Measurements from ENCODE around the gene PTPN11. TPM values are rescaled to one million over a fixed set of nuclear protein-coding genes. Genes with fewer than 3 reads are reported as not detected.
"Not testable (repeated sequence)": the region's sequence is repeated elsewhere in the genome, so short reads cannot be mapped to it uniquely, and the experiment has no call there.

PTPN11 gene
- total and polyA plus RNA-seq, 7 donors, result 43.8 to 192 (median 172) TPM

DNA sequence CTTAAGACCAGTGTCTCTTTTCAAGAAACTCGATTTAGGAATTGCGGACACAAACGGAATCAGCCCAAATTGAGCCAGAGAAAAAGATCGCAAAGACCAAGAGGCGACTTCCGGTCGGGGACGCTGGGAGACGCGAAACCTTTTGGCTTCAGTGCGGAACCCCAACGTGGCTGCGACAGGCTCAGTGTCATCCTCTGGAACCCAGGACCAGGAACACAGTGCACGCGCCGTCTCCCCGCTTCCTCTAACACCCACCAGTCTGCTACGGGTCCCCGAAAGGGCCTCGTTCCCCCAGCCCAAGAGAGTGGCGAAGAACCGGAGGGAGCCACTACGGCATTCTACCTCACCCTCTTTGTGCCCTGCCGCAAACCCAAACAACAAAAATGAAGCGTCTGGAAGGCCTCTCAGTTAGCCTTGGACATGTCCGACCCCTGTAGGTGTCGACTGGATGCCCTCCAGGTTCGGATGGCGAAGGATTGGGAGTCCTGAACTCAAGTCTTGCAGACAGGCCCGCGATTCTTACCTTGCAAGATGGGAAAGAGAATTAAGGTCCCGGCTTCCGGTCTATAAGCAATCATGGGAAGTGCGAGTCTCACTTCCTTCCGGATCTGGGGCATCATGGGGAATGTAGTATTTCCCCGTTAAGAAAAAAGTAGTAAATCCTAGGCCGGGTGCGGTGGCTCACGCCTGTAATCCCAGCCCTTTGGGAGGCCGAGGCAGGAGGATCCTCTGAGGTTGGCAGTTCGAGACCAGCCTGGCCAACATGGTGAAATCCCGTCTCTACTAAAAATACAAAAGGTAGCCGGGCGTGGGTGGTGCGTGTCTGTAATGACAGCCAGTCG is 9.5 kb upstream of the PTPN11 start, which contains the start of gene RPL6:
Gene RPL6, minus strand, starts transcription at position 542 of the 842 bp plus-strand sequence. CDS start 949 bp downstream, outside the sequence.
- WGBS, 3 donors, result 9 to 11% (median 10%) methylated on average over 46 of the region's 46 CpGs
- peak within 1 kb of the TSS; percentile 79 for H3K4me3 ChIP-seq
- no peaks in the 10 kb centered on the region for H3K9me3 ChIP-seq
- ATAC-seq (peak; percentile 93 to 96 (median 94)), DNase-seq (peak; percentile 67 to 79)
- intact Hi-C loops (cut with DNase I), result no loop called here
- H3K27ac ChIP-seq, result peak within 1 kb of the TSS; percentile 90
- no peaks in the 10 kb centered on the region for H3K27me3 ChIP-seq (ENCODE audit: insufficient read depth in 3 of 3, low read length in 2 of 3)
- TF ChIP-seq, protein P1, sequence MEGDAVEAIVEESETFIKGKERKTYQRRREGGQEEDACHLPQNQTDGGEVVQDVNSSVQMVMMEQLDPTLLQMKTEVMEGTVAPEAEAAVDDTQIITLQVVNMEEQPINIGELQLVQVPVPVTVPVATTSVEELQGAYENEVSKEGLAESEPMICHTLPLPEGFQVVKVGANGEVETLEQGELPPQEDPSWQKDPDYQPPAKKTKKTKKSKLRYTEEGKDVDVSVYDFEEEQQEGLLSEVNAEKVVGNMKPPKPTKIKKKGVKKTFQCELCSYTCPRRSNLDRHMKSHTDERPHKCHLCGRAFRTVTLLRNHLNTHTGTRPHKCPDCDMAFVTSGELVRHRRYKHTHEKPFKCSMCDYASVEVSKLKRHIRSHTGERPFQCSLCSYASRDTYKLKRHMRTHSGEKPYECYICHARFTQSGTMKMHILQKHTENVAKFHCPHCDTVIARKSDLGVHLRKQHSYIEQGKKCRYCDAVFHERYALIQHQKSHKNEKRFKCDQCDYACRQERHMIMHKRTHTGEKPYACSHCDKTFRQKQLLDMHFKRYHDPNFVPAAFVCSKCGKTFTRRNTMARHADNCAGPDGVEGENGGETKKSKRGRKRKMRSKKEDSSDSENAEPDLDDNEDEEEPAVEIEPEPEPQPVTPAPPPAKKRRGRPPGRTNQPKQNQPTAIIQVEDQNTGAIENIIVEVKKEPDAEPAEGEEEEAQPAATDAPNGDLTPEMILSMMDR (IDR thresholded peaks at IDR 0.05), result no peak
- peaks cover 13% of the 10 kb centered on the region for H3K4me1 ChIP-seq
- peaks cover 15 to 43% of the 10 kb centered on the region in 2 donors for H3K36me3 ChIP-seq (ENCODE audit: insufficient read depth in 1 of 2, low read depth in 1 of 2)

DNA sequence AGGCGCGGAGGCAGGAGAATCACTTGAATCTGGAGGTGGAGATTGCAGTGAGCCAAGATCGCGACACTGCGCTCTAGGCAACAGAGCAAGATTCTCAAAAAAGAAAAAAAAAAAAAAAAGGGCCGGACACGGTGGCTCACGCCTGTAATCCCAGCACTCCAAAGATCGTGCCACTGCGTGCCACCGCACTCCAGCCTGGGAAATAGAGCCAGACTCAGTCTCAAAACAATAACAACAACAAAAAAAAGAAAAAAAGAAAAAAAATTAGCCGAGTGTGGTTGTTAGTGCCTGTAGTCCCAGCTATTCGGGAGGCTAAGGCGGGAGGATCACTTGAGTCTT is 8.9 kb upstream of the PTPN11 start:
- intact Hi-C loops (cut with DNase I), result no loop called here
- Histone ChIP-seq H3K27ac (peak overlapping the region; percentile 90), H3K4me1 (peaks cover 13% of the 10 kb centered on the region), H3K4me3 (peak overlapping the region; percentile 79), H3K27me3 (ENCODE audit: insufficient read depth in 3 of 3, low read length in 2 of 3) (no peaks in the 10 kb centered on the region), H3K9me3 (no peaks in the 10 kb centered on the region), H3K36me3 (ENCODE audit: insufficient read depth in 1 of 2, low read depth in 1 of 2) (peaks cover 15 to 37% of the 10 kb centered on the region in 2 donors)
- ATAC-seq (no peak), DNase-seq (no peak)
- WGBS, 3 donors, result 93 to 95% (median 95%) methylated on average over 13 to 14 of the region's 14 CpGs
- TF ChIP-seq, protein P1 (IDR thresholded peaks at IDR 0.05), result no peak

DNA sequence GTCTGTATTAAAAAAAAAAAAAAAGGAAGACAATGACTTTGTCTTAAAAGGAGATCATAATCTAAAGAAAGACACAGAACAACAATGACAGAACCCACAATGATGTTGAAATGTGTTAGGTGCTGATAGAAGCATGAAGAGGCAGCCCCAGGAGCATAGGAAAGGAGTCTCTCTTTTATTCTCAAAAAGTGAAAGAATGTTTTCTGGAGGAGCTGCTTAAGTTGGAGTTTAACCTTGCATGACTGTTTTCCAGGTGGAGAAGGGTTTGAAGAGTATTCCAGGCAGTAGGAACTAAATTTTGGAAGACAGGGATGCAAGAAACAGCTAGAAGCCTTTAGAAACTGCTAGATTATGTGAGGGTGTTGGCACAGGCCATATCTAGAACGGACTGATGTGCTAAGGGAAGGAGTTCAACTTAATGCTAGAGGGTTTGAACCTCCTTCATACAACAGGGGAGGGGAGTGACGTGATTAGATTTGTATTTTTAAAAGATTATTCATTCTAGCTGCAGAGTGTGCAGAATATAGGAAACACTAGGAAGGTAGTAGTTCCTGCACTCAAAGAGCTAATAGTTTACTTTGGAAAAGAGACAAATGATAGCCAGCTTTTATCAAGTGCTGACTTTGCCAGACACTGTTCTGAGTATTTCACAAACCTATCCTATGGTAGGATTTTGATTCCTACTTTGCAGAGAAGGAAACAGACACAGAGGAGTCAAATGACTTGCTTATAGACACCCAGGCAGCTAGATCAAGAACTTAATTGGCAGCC is 4.7 kb upstream of the PTPN11 start:
- DNase-seq (no peak), ATAC-seq (no peak)
- Histone ChIP-seq H3K36me3 (ENCODE audit: insufficient read depth in 1 of 2, low read depth in 1 of 2) (no peaks in the 10 kb centered on the region), H3K27ac (no peak overlapping the region), H3K9me3 (no peaks in the 10 kb centered on the region), H3K27me3 (ENCODE audit: insufficient read depth in 3 of 3, low read length in 2 of 3) (no peaks in the 10 kb centered on the region), H3K4me1 (peaks cover 7% of the 10 kb centered on the region), H3K4me3 (no peak overlapping the region)
- WGBS, 3 donors, result 46 to 58% (median 58%) methylated on average over 2 of the region's 2 CpGs
- TF ChIP-seq, protein P1 (IDR thresholded peaks at IDR 0.05), result no peak
- intact Hi-C loops (cut with DNase I), result no loop called here

DNA sequence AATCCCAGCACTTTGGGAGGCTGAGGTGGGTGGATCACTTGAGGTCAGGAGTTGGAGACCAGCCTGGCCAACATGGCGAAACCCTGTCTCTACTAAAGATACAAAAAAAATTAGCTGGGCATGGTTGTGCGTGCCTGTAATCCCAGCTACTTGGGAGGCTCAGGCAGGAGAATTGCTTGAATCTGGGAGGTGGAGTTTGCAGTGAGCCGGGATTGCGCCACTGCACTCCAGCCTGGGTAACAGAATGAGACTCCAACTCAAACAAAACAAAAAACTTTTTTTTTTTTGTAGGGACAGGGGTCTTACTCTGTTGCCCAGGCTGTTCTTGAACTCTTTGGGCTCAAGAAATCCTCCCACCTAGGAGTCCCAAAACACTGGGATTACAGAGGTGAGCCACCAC is 3.3 kb upstream of the PTPN11 start:
- DNase-seq; H3K27me3 ChIP-seq (ENCODE audit: insufficient read depth in 3 of 3, low read length in 2 of 3); H3K9me3 ChIP-seq; H3K36me3 ChIP-seq (ENCODE audit: insufficient read depth in 1 of 2, low read depth in 1 of 2); intact Hi-C loops (cut with DNase I); H3K27ac ChIP-seq; ATAC-seq; H3K4me3 ChIP-seq: not testable (repeated sequence)
- H3K4me1 ChIP-seq, result peaks cover 16% of the 10 kb centered on the region
- 85 to 90% (median 89%) methylated on average over 4 of the region's 4 CpGs for WGBS, 3 donors

DNA sequence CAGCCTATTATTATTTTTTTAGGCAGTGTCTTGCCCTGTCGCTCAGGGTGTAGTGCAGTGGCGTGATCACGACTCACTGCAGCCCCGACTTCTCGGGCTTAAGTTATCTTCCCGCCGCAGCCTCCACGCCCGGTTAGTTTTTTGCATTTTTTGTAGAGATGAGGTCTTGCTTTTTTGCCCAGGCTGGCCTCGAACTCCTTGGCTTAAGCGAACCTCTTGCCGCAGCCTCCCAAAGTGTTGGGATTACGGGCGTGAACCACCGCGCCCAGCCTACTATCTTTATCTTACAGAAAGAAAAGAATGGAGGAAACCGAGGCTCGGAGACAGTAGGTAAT is 507 bp upstream of the PTPN11 start:
- Histone ChIP-seq H3K27ac (peak overlapping the region; percentile 100), H3K4me3 (peak overlapping the region; percentile 99), H3K36me3 (ENCODE audit: insufficient read depth in 1 of 2, low read depth in 1 of 2) (no peaks in the 10 kb centered on the region), H3K4me1 (peaks cover 44% of the 10 kb centered on the region), H3K9me3 (no peaks in the 10 kb centered on the region), H3K27me3 (ENCODE audit: insufficient read depth in 3 of 3, low read length in 2 of 3) (no peaks in the 10 kb centered on the region)
- intact Hi-C loops (cut with DNase I), result no loop called here
- WGBS, 3 donors, result 0 to 3% (median 2%) methylated on average over 18 of the region's 18 CpGs
- TF ChIP-seq, protein P1 (IDR thresholded peaks at IDR 0.05), result no peak
- ATAC-seq (no peak), DNase-seq (no peak)

All from psoas muscle (tissue), 8 donors.